Dermis blood vessel endothelial cell (primary cell): ENCODE results near the gene PARP2. TPM values are rescaled to one million over a fixed set of nuclear protein-coding genes. Genes with fewer than 3 reads are reported as not detected.
"Not testable (repeated sequence)": the region's sequence is repeated elsewhere in the genome, so short reads cannot be mapped to it uniquely, and the experiment has no call there.

ENCODE experiments used
- DNase-seq: peaks from one replicate; pipeline ENCODE4 v3.0.0; 2010
- total RNA-seq: library from RNA; depleted of rRNA; stranded (reverse); fragments of >200 nt; gene quantifications from 2 replicates; pipeline ENCODE4 v1.2.3, GENCODE V29; 2014

Gene PARP2
- 7.1 and 9.0 TPM in 2 replicates for total RNA-seq

DNA sequence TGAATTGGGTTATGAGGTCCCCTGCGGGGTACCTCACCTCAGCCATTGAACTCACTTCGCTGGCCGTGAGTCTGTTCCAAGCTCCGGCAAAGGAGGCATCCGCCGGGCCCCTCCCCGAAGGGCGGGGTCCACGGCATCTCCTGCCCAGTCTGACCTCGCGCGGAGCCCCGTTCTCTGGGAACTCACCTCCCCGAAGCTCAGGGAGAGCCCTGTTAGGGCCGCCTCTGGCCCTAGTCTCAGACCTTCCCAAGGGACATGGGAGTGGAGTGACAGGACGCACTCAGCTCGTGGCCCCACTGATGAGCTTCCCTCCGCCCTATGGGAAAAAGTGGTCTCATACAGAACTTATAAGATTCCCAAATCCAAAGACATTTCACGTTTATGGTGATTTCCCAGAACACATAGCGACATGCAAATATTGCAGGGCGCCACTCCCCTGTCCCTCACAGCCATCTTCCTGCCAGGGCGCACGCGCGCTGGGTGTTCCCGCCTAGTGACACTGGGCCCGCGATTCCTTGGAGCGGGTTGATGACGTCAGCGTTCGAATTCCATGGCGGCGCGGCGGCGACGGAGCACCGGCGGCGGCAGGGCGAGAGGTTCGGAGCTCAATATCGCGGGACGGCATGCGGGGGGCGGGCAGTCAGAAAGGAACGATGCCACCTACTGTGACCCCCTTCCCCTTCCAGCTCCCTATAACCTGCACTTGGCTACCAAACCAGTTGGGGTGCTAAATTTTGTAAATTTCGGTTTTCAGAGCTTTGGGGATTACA lies at the start of gene PARP2:
PARP2 (plus strand) TSS at position 544 of the 770 bp plus-strand sequence; CDS start at position 551, 7 bp downstream.
- DNase-seq = peak; percentile 99

DNA sequence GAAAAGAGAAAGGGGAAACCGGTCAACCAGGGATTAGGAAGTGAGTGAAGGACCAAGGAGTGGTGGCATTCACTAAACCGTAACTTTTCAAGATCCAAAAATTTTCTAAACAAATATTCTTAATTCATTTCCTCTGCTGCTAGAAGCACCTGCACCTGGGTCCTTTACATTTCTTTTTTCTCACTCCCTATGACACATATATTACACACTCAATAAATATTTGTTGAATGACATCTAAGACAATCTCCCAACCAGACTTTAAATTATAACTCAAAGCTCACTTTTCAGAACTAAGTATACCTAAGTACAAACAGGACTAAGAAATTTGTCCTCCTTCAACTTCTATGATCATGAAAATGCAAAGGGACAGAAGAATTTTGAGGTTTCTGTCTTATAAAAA lies 48.8 kb upstream of the PARP2 start:
- no peak for DNase-seq

GRCh38 chr14:20295067-20295466 lies 48.4 kb upstream of the PARP2 start:
- DNase-seq = no peak

DNA sequence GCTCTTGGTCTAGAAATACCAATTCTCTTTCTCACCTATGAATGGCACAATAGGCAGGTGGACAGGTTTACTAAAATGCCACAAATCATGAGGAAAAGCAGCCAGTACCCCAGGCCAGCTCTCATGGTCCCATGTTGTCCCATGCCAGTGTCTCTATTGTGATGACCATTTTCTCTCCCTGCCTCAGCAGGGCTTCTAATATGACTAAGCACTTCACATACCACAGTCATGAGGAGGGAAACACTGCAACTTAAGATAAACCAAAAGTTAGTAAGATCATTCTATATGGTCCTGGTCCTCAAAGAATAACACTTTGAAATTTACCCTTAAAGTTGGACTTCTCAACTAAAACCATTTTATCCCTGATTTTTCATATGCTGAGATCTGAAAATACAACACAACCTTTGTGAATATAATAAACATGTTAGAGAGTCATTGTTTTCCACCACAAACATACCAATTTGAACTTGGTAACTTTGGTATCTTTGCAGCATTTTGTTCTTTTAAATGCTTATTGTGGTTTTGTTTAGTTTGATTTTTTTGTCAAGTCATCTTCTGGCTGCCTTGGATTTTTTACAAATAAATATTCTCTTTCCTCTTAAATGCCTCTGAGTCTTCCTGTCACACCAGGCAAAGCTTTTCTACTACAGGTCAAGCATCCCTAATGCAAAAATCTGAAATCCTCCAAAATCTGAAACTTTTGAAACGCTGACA lies 41.2 kb upstream of the PARP2 start:
- no peak for DNase-seq

- peak; percentile 95 for DNase-seq
Observed at GRCh38 chr14:20305265-20306078, 38.0 kb upstream of the PARP2 start, which contains the start of gene TTC5. TTC5 (minus strand) TSS chr14:20305951; CDS start chr14:20305937, 14 bp downstream.

- no peak for DNase-seq
Observed at GRCh38 chr14:20306079-20306423, 37.4 kb upstream of the PARP2 start.

GRCh38 chr14:20314026-20314425 lies 29.4 kb upstream of the PARP2 start:
- DNase-seq = no peak

DNA sequence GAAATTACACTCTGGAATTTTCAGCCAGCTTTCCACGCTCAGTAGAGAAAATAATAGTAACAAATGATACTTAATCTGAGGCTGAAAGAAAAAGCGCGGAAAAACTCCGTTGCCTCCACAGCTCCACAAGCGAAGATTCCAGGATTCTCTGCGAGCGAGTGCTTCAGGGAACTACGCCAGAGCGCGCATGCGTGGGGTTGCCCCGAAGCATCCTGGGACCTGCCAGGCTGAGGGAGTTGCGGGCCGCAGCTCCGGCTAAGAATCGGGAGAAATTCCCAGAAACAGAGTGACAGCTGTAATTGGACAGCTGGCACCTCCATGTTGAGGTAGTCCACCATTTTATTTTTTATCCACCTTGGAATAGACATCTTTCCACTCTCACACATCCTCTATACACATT lies 25.7 kb upstream of the PARP2 start:
- no peak for DNase-seq

GRCh38 chr14:20327005-20327869 lies 16.2 kb upstream of the PARP2 start:
- peak; percentile 82 for DNase-seq

- no peak for DNase-seq
Observed at GRCh38 chr14:20328705-20329104, 14.7 kb upstream of the PARP2 start.

DNA sequence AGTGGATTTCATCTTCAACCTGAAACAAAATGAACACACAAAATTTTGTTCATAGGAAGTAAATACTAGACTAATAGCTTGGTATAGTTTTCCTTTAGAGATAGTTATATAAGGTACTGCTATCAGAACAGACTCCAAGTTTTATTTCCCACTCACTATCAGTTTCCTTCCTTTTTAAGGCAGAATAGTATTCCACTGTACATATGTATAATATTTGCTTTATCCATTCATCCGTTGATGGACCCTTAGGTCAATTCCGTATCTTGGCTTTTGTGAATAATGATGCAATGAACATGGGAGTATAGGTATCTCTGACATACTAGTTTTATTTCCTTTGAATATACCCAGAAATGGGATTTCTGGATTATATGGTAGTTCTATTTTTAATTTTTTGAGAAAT lies 14.1 kb upstream of the PARP2 start:
- DNase-seq = no peak

DNA sequence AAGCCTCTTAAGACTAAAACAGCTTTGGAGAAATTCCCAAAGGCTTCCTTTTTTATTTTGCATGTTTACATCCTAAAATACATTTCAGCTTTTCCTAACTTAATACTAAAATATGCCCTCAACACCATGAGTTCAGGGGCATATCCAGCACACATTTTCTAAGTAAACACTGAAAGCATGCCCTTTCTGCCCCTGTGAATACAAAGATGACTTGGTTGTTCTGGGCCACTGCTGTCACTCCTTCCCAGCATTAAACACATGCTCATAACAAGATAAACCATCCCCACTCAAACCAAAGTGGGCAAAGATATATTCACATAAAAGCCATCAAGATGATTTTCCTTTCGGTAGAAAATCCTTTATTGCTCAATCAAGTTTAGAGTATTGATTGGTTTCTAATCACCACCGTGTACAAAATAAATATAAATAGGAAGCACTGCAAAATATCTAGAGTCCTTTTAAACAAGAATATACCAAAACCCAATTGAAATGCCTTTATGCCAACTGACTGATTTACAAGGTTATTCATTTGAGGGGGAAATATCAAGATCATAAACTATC lies 12.3 kb upstream of the PARP2 start:
- DNase-seq = no peak

GRCh38 chr14:20332431-20332787 lies 11.0 kb upstream of the PARP2 start:
- DNase-seq = peak; percentile 36

GRCh38 chr14:20332788-20333493 lies 10.5 kb upstream of the PARP2 start, which contains the start of gene CCNB1IP1:
CCNB1IP1 (minus strand) TSS chr14:20333279; CDS start chr14:20316523, 16,756 bp downstream.
- DNase-seq = peak; percentile 84

DNA sequence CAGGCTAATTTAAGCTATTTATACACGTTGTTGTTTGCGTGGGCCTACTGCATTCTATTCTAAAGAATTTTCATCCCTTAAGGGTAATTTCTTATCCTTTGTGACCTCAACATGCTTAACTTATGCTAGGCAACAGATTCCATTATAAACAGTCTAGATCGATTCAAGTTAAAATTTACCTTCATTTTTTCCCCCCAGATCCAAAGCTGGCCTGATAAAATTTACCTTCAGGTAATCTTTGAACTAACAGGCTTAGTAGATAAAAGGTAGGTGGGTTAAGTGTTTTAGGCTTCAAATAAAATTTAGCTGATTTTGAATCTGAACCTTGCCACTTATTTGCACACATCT lies 10.0 kb upstream of the PARP2 start:
- no peak for DNase-seq

DNA sequence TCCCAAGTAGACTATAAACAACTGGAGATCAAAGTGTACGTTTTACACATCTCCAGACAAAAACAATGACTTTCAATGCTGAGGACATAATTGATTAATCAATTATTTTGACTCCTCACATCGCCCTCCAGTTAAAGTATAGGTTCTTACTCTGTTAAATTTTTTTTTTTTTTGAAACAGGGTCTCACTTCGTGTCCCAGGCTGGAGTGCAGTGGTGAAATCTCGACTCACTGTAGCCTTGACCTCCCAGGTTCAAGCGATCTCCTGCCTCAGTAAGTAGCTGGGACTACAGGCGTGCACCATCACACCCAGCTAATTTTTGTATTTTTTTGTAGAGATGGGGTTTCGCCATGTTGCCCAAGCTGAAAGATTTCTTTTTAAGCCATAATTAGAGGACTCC lies 9.4 kb upstream of the PARP2 start:
- DNase-seq = no peak

GRCh38 chr14:20341032-20341431 lies 2.4 kb upstream of the PARP2 start:
- not testable (repeated sequence) for DNase-seq

DNA sequence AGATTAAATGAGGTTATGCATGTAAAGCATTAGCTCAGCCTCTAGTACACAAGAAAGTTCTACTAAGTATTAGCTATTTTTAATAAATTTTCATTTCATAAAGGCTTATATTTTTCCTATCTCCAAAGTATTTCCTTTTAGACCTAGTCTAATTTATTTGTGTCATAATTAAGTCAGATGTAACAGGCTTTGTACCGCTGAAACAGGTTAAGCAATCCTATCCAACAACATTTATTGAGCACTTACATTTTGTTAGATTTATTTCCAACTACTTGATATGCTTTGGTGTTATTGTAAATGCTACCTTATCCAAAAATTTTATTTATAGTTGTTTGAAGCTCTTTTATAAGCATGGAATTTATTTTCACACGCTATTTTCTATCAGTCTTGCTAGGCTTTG lies 1.8 kb upstream of the PARP2 start:
- no peak for DNase-seq

- peak; percentile 58 for DNase-seq
Observed at GRCh38 chr14:20343862-20344220, 406 bp downstream of the PARP2 start.

DNA sequence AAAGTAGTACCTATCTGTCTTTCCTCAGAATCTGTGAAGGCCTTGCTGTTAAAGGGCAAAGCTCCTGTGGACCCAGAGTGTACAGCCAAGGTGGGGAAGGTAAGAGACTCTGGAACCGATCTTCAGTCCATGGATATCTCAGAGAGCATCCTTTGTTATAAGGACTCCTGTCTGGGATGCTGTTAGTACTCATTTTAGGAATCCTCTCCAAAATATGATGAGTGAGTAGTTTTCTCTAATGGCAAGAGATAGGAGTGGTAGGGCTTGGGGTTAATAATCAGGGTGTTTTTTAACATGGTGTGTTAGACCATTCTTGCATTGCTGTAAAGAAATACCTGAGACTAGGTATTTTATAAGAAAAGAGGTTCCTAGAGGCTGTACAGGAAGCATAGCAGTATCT lies 1.9 kb downstream of the PARP2 start:
- DNase-seq = no peak

DNA sequence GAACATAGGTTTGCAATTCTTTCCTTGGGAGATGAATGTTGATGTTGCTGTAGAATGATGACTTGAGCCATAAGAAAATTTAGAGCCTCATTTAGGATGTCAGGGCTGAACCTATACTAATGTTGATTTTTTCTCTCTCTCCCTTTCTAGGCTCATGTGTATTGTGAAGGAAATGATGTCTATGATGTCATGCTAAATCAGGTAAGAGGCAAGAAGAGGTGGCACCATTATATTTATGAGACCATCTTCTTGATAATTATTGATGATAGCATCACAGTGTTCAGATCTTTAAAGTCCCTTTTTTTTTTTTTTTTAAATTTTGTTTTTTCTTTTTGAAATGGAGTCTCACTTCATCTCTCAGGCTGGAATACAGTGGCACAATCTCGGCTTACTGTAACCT lies 3.3 kb downstream of the PARP2 start:
- no peak for DNase-seq
